22Rv1 (cell line): ENCODE results near the gene PFKL.

Experiments
- ZFX ChIP-seq: fragments of 450-650 bp; IDR thresholded peaks from 2 replicates; pipeline ENCODE4 v1.6.1; 2017; ENCODE audit warnings: antibody characterized with exemption, borderline replicate concordance
- TF ChIP-seq, protein P1 (sequence below): fragments of 450-650 bp; IDR thresholded peaks from 2 replicates; pipeline ENCODE4 v1.5.1; 2017; ENCODE audit warnings: mild to moderate bottlenecking

DNA sequence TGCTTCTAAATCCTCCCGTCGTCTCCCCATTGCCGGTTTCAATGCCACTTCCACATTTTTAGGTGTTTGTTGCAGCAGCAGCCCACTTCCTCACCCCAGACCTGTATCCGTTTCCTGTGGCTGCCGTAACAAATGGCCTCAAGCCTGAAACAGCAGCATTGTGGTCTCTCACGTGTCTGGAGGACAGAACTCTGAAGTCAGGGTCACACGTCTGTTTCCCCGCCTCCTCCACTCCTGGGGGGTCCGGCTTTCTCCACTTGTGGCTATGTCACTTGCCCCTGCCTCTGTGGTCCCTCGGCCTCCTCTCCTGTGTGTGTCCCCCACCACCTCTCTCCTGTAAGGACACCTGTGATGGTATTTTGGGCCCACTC is 75.4 kb downstream of the PFKL start:
- TF ChIP-seq, protein P1, sequence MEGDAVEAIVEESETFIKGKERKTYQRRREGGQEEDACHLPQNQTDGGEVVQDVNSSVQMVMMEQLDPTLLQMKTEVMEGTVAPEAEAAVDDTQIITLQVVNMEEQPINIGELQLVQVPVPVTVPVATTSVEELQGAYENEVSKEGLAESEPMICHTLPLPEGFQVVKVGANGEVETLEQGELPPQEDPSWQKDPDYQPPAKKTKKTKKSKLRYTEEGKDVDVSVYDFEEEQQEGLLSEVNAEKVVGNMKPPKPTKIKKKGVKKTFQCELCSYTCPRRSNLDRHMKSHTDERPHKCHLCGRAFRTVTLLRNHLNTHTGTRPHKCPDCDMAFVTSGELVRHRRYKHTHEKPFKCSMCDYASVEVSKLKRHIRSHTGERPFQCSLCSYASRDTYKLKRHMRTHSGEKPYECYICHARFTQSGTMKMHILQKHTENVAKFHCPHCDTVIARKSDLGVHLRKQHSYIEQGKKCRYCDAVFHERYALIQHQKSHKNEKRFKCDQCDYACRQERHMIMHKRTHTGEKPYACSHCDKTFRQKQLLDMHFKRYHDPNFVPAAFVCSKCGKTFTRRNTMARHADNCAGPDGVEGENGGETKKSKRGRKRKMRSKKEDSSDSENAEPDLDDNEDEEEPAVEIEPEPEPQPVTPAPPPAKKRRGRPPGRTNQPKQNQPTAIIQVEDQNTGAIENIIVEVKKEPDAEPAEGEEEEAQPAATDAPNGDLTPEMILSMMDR, result no peak
- no peak for TF ChIP-seq ZFX
